ENCODE measurements around the gene SF3B2.
A peak's percentile ranks its signal among the peaks of the same experiment; 100 is the strongest.

SF3B2 gene

DNA sequence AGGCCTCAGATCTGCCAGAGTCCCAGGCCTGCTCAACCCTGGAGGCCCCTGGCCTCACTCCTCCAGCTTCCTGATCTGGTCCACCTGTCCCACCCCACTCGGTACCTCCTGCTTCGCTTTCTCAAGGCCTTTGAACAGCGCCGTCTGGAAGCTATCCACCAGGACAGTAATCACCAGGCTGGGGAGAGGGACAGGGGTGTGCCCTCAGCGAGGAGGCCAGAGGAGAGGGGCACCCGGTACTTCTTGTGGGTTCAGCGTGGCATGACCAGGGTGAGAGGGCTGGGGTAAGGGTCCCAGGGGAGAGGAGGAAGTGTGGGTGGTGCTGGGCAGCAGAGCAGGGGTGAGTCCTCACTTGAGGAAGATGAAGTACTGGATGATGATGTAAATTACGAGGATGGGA lies 32.0 kb upstream of the SF3B2 start:
- TF ChIP-seq, protein P1, sequence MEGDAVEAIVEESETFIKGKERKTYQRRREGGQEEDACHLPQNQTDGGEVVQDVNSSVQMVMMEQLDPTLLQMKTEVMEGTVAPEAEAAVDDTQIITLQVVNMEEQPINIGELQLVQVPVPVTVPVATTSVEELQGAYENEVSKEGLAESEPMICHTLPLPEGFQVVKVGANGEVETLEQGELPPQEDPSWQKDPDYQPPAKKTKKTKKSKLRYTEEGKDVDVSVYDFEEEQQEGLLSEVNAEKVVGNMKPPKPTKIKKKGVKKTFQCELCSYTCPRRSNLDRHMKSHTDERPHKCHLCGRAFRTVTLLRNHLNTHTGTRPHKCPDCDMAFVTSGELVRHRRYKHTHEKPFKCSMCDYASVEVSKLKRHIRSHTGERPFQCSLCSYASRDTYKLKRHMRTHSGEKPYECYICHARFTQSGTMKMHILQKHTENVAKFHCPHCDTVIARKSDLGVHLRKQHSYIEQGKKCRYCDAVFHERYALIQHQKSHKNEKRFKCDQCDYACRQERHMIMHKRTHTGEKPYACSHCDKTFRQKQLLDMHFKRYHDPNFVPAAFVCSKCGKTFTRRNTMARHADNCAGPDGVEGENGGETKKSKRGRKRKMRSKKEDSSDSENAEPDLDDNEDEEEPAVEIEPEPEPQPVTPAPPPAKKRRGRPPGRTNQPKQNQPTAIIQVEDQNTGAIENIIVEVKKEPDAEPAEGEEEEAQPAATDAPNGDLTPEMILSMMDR (conservative IDR thresholded peaks at IDR 0.05): no peak
- no peak overlapping the region for H3K27ac ChIP-seq

DNA sequence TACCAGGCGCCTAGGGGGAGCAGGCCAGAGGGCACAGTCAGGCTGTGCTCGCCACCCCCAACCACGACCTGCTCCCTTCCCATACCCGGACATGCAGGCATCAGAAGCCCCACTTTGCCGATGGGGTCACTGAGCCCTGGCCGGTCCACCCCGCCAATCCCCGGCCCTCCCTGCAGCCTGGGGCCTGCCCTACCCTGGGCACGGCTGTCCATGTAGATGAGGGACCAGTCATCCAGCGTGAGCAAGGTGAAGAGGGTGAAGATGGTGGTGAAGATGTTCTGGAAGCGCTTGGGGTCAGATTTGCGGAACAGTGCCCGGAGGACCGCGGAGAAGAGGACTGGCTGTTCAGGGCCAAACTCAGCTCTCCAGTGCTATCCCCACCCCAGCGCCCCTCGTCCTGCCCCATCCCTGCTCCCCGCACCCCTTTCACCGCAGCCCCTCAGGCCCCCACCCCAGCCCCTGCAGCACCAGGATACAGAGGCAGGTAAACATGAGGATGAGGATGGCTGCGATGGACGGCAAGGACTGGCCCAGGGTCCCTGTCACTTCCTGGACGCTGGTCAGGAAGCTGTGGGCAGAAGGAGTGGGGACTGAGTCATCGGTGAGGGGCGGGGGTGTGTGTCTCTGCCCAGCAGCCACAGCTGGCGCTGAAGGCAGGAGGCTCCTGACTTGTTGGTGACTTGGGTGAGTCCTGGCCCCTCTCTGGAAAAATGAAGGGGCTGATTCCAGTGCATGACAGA lies 31.4 kb upstream of the SF3B2 start:
- no peak overlapping the region for H3K27ac ChIP-seq
- TF ChIP-seq, protein P1 (conservative IDR thresholded peaks at IDR 0.05): no peak

DNA sequence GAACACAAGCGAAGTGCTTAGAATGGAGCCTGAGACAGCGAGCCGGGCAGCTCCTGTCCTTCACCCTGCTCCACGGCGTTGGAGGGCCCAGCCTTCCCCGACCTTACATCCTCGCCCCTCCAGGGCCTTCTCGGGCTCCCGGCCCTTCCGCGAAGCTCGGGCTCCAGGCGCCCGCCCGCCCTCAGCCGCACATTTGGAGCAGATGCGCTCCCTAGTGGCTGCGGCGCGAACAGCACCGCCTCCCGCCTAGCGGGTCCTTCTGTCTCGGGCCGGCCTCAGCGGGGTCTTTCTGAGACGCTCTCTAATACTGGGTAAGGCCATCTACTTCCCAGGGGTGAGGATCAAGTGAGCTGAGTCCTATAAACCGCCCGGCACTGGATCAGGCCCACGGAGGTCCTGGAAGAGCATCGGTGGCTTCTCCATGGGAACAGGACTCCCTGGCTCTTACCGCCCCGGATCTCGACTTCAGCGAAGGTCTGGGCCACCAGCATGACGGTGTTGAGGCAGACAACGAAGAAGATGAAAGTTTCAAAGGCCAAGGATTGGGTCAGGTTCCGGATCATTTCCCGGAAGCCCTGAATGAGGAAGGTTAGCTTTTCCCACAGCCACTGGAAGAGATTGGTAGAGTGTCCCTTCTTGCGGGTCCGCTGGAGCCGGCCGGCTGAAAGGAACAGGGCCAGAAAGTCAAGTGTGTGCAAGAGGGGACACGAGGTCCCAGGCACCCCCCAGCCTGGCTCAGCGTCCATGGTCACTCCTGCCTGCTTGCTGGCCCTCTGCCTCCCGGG lies 29.6 kb upstream of the SF3B2 start:
- peak overlapping the region; percentile 20; the same call in 1 of the 2 replicates for H3K27ac ChIP-seq
- TF ChIP-seq, protein P1 (conservative IDR thresholded peaks at IDR 0.05): peak; percentile 100

DNA sequence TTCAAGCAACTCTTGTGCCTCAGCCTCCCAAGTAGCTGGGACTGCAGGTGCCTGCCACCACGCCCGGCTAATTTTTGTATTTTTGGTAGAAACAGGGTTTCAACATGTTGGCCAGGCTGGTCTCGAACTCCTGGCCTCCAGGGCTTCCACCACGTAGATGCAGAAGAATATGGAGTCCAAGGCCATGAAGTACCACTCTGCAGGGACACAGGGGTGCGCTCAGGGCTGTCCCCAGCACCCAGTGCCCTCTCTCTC lies 29.1 kb upstream of the SF3B2 start:
- H3K27ac ChIP-seq: peak overlapping the region; percentile 20; the same call in 1 of the 2 replicates

DNA sequence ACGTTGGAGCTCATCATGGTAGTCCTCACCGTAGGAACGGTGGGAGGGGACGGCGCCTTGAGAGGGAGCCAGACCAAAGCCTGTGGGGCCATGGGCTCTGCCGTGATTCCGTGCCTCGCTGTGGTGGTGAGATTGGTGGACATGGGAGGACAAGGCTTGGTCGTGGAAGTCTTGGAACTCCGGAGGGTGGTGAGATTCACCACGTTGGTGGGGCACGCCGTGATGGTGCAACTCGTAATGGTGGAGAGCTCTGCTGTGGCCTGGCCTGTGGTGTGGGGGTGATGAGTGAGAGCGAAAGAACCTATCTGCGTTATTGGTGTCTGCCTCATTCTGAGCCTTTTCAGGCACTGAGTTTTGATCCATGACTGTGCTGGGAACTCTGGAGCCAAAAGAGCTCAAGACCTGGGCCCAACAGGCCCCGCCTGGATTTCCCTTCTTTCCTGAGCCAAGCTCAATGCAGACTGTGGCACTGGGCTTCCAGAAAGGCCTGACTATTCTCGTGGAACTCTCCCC lies 26.1 kb upstream of the SF3B2 start, which contains the start of gene CATSPER1:
TSS of gene CATSPER1 (minus strand) at position 463 of the 513 bp plus-strand sequence. CDS start at position 363, 100 bp downstream.
- TF ChIP-seq, protein P1 (conservative IDR thresholded peaks at IDR 0.05): no peak

DNA sequence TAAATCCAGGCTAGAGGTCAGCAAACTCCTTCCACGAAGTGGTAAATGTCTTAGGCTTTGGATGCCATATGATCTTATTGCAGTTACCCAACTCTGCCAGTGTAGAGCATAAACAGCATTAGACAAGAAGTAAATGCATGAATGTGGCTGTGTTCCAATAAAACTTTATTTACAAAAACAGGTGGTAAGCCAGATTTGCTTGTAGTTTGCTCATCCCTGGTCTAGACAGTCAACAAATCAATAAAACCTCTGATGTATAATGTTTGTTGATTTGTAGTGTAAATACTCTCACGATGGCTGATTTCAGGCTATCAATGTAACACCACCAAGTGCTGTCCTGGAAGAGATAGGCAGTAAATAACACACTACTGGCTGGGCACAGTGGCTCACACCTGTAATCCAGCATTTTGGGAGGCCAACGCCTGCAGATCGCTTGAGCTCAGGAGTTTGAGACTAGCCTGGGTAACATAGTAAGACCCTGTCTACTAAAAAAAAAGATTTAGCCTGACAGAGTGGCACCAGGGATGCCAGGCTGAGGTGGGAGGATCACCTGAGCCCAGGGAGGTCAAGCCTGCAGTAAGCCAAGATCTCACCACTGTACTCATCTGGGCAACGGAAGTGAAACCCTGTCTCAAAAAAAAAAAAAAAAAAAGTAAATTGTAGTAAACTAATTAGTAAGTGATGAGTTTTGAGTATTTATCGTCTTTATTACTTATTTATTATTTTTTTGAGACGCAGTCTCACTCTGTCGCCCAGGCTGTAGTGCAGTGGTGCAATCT lies 19.0 kb upstream of the SF3B2 start:
- TF ChIP-seq, protein P1 (conservative IDR thresholded peaks at IDR 0.05): no peak
- no peak overlapping the region for H3K27ac ChIP-seq

More for the DNA sequence above, 26.1 kb upstream of the SF3B2 start, which contains the start of gene CATSPER1:
- H3K27ac ChIP-seq: no peak within 1 kb of the TSS

DNA sequence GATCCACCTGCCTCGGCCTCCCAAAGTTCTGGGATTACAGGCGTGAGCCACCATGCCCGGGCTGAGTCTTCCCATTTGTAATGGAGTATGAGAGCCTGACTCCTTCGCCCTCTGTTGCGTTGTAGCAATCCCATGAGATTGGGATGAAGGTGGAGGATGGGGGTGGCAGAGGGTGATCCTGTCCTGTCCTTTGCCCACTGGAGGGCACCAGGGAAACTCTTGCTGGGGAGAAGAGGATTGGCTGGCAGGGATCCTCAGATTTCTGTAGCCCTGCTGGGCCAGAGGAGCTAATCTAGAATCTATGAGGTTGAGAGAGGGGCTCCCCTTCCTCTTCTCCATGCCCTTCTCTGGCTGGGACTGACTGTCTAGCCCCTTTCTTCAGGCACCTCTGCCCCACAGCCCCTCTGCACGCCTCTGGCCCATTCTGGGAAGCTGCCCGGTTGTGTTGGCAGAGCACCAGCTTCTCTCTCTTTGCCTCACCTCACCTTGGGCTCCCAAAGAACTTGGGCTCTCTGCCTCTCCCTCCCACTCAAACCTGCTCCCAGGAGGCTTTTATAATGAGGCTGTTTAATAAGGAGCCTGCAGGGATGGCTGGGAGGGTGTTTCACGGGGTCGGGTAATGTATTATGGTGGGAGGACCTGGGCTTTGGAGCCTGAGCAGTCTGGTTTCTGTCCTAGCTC lies 16.4 kb upstream of the SF3B2 start:
- TF ChIP-seq, protein P1 (conservative IDR thresholded peaks at IDR 0.05): peak; percentile 48
- H3K27ac ChIP-seq: peak overlapping the region; percentile 25

All from VCaP (cell line).